Measurements from ENCODE around the gene PDIA4.
"Not testable (repeated sequence)": the region's sequence is repeated elsewhere in the genome, so short reads cannot be mapped to it uniquely, and the experiment has no call there.

PDIA4 gene

GRCh38 chr7:149003560-149004305, 24.6 kb downstream of the PDIA4 start:
- no peak for DNase-seq (ENCODE audit: low read depth, low spot score)

- no peak for DNase-seq (ENCODE audit: low read depth, low spot score)
These were observed 25.3 kb downstream of the PDIA4 start for GRCh38 chr7:149003018-149003417.

- no peak for DNase-seq (ENCODE audit: low read depth, low spot score)
These were observed 25.7 kb downstream of the PDIA4 start for GRCh38 chr7:149002604-149003003.

- DNase-seq (ENCODE audit: low read depth, low spot score), result no peak
These were observed 26.8 kb downstream of the PDIA4 start for GRCh38 chr7:149001427-149002068.

- no peak for DNase-seq (ENCODE audit: low read depth, low spot score)
These were observed 27.3 kb downstream of the PDIA4 start for GRCh38 chr7:149000961-149001360.

GRCh38 chr7:148999192-148999591, 29.1 kb downstream of the PDIA4 start:
- DNase-seq (ENCODE audit: low read depth, low spot score), result no peak

GRCh38 chr7:148997497-148997896, 30.8 kb downstream of the PDIA4 start:
- DNase-seq (ENCODE audit: low read depth, low spot score), result no peak

- DNase-seq (ENCODE audit: low read depth, low spot score), result no peak
These were observed 33.7 kb downstream of the PDIA4 start for GRCh38 chr7:148994576-148994975.

- no peak for DNase-seq (ENCODE audit: low read depth, low spot score)
These were observed 35.1 kb downstream of the PDIA4 start for GRCh38 chr7:148993193-148993592.

- no peak for DNase-seq (ENCODE audit: low read depth, low spot score)
These were observed 36.8 kb downstream of the PDIA4 start for GRCh38 chr7:148991536-148991935.

GRCh38 chr7:148987751-148988512, 40.4 kb downstream of the PDIA4 start:
- DNase-seq (ENCODE audit: low read depth, low spot score), result no peak

- DNase-seq (ENCODE audit: low read depth, low spot score), result no peak
These were observed 41.1 kb downstream of the PDIA4 start for GRCh38 chr7:148987010-148987750.

- DNase-seq (ENCODE audit: low read depth, low spot score), result no peak
These were observed 41.6 kb downstream of the PDIA4 start for GRCh38 chr7:148986742-148987009.

GRCh38 chr7:148983200-148984146, 44.8 kb downstream of the PDIA4 start:
- DNase-seq (ENCODE audit: low read depth, low spot score), result peak; percentile 61

GRCh38 chr7:148982654-148983199, 45.6 kb downstream of the PDIA4 start:
- no peak for DNase-seq (ENCODE audit: low read depth, low spot score)

- no peak for DNase-seq (ENCODE audit: low read depth, low spot score)
These were observed 48.5 kb downstream of the PDIA4 start for GRCh38 chr7:148979827-148980226.

- DNase-seq (ENCODE audit: low read depth, low spot score), result not testable (repeated sequence)
These were observed 49.2 kb downstream of the PDIA4 start for GRCh38 chr7:148979072-148979471.

- no peak for DNase-seq (ENCODE audit: low read depth, low spot score)
These were observed 50.2 kb downstream of the PDIA4 start for GRCh38 chr7:148978091-148978490.

GRCh38 chr7:148975896-148976295, 52.4 kb downstream of the PDIA4 start:
- DNase-seq (ENCODE audit: low read depth, low spot score), result no peak

- no peak for DNase-seq (ENCODE audit: low read depth, low spot score)
These were observed 55.0 kb downstream of the PDIA4 start for GRCh38 chr7:148973256-148973655.

- DNase-seq (ENCODE audit: low read depth, low spot score), result no peak
These were observed 55.9 kb downstream of the PDIA4 start for GRCh38 chr7:148972375-148972774.
